Activated CD4-positive, alpha-beta T cell treated with anti-CD3 and anti-CD28 coated beads for 36 hours (primary cell): Measurements from ENCODE around the gene DENND4A. TPM values are rescaled to one million over a fixed set of nuclear protein-coding genes. Genes with fewer than 3 reads are reported as not detected.
"Not testable (repeated sequence)": the region's sequence is repeated elsewhere in the genome, so short reads cannot be mapped to it uniquely, and the experiment has no call there.

Source experiments
- ATAC-seq: fragments of 200-7000 bp; cut with Tn5 transposase; one replicate; pipeline ENCODE4 v1.10.0; 2021; ENCODE audit warnings: mild to moderate bottlenecking, moderate library complexity
- CTCF ChIA-PET: fragments of 350-600 bp; sonication (Branson Sonifier 250); formaldehyde crosslinking; loops from one replicate; lab custom pipeline; 2021; ENCODE audit warnings: antibody characterized with exemption; lab: Charles Lee
- POLR2A ChIA-PET: fragments of 350-600 bp; sonication (Branson Sonifier 250); formaldehyde crosslinking; loops from one replicate; lab custom pipeline; 2021; ENCODE audit warnings: antibody characterized with exemption, inconsistent platforms; lab: Charles Lee
- DNase-seq: peaks from one replicate; pipeline ENCODE4 v3.0.0-alpha.2; 2020
- H3K27ac Mint-ChIP-seq: one replicate; pipeline ENCODE4 v1.8.0; 2021; ENCODE audit warnings: mixed read lengths
- H3K27me3 Mint-ChIP-seq: one replicate; pipeline ENCODE4 v1.8.0; 2021; ENCODE audit warnings: mixed read lengths
- H3K36me3 Mint-ChIP-seq: one replicate; pipeline ENCODE4 v1.8.0; 2021; ENCODE audit warnings: low read depth, mixed read lengths
- H3K4me1 Mint-ChIP-seq: one replicate; pipeline ENCODE4 v1.8.0; 2021; ENCODE audit warnings: mixed read lengths
- H3K4me3 Mint-ChIP-seq: one replicate; pipeline ENCODE4 v1.8.0; 2021; ENCODE audit warnings: mild to moderate bottlenecking, moderate library complexity, mixed read lengths
- H3K9me3 Mint-ChIP-seq: one replicate; pipeline ENCODE4 v1.8.0; 2021; ENCODE audit warnings: low read depth, mixed read lengths
- intact Hi-C, 2 experiments: fragments of 100-400 bp; cut with DNase I in 1 of 2; cut with micrococcal nuclease in 1 of 2; formaldehyde crosslinking; loops; one replicate each; pipeline versions ENCODE4 v1.14.2 to v1.15.1; 2022 to 2024; cut with DNase I, micrococcal nuclease
- total RNA-seq, 2 experiments: library from RNA; stranded (reverse); gene quantifications; one replicate each; pipeline ENCODE4 v1.2.3, GENCODE V29; 2021

Gene DENND4A
- total RNA-seq, 2 experiments from 2014 or later, result 35.6 to 43.5 TPM

- no peak for ATAC-seq
- CTCF ChIA-PET, result interaction anchor here (0.6 to 4.7 kb wide), 13 partner anchors 8 to 84 kb away, joined by 3 to 29 read pairs (median 4); partner anchors contain the start of gene RAB11A
- peaks cover 54% of the 10 kb centered on the region for H3K4me1 Mint-ChIP-seq
- peak overlapping the region; percentile 90 for H3K27ac Mint-ChIP-seq
- POLR2A ChIA-PET, result interaction anchor here (0.9 to 3.5 kb wide), 7 partner anchors 11 to 78 kb away, joined by 3 to 22 read pairs (median 6); partner anchors contain the start of gene RAB11A
- H3K27me3 Mint-ChIP-seq, result no peaks in the 10 kb centered on the region
- DNase-seq, result no peak
- peak overlapping the region; percentile 80 for H3K4me3 Mint-ChIP-seq
- H3K36me3 Mint-ChIP-seq, result peaks cover 10% of the 10 kb centered on the region
- H3K9me3 Mint-ChIP-seq, result no peaks in the 10 kb centered on the region
- intact Hi-C loops, result loop anchor here (5.0 to 10.0 kb wide), 4 partner anchors 96 to 1404 kb away; partner anchors contain the start of genes RPL4 (in 1 of the 2), TRIP4 (in 1 of the 2) and ZWILCH (in 1 of the 2)
Measured at GRCh38 chr15:65790694-65791334, 1.3 kb downstream of the DENND4A start.

GRCh38 chr15:65789759-65790425 is 2.2 kb downstream of the DENND4A start:
- DNase-seq (no peak), ATAC-seq (no peak)
- intact Hi-C loops, result loop anchor here (5.0 to 10.0 kb wide), 4 partner anchors 97 to 1403 kb away; partner anchors contain the start of genes RPL4 (in 1 of the 2), TRIP4 (in 1 of the 2) and ZWILCH (in 1 of the 2)
- Mint-ChIP-seq H3K27ac (peak overlapping the region; percentile 56), H3K27me3 (no peaks in the 10 kb centered on the region), H3K36me3 (peaks cover 10% of the 10 kb centered on the region), H3K4me3 (peak overlapping the region; percentile 80), H3K9me3 (no peaks in the 10 kb centered on the region), H3K4me1 (peaks cover 51% of the 10 kb centered on the region)
- CTCF ChIA-PET, result interaction anchor here (1.1 to 4.7 kb wide), 7 partner anchors 11 to 73 kb away, joined by 3 to 29 read pairs (median 4); no protein-coding TSS in a partner anchor
- POLR2A ChIA-PET, result interaction anchor here (0.9 to 3.2 kb wide), 3 partner anchors 12 to 43 kb away, joined by 3 to 15 read pairs (median 7); no protein-coding TSS in a partner anchor

GRCh38 chr15:65789105-65789504 is 3.0 kb downstream of the DENND4A start:
- ATAC-seq (no peak), DNase-seq (no peak)
- Mint-ChIP-seq H3K27ac (peak overlapping the region; percentile 42), H3K9me3 (no peaks in the 10 kb centered on the region), H3K4me3 (peak overlapping the region; percentile 80), H3K27me3 (no peaks in the 10 kb centered on the region), H3K4me1 (peaks cover 43% of the 10 kb centered on the region), H3K36me3 (peaks cover 10% of the 10 kb centered on the region)
- ChIA-PET CTCF (no interaction called here), POLR2A (no interaction called here)
- intact Hi-C loops, result no loop called here

- POLR2A ChIA-PET, result no interaction called here
- H3K4me1 Mint-ChIP-seq, result peaks cover 40% of the 10 kb centered on the region
Measured at GRCh38 chr15:65787260-65787659, 4.8 kb downstream of the DENND4A start.

GRCh38 chr15:65785151-65785550 is 6.9 kb downstream of the DENND4A start:
- Mint-ChIP-seq H3K4me1 (peaks cover 39% of the 10 kb centered on the region), H3K27ac (no peak overlapping the region), H3K36me3 (peaks cover 15% of the 10 kb centered on the region), H3K4me3 (no peak overlapping the region), H3K9me3 (no peaks in the 10 kb centered on the region), H3K27me3 (no peaks in the 10 kb centered on the region)
- ChIA-PET POLR2A (no interaction called here), CTCF (interaction anchor here (1.2 to 1.9 kb wide), 3 partner anchors 71 to 78 kb away, joined by 3 to 8 read pairs (median 4); no protein-coding TSS in a partner anchor)
- intact Hi-C loops, result no loop called here
- no peak for DNase-seq
- ATAC-seq, result no peak

More at GRCh38 chr15:65787260-65787659, 4.8 kb downstream of the DENND4A start:
- intact Hi-C loops, result no loop called here
- Mint-ChIP-seq H3K4me3 (peak overlapping the region; percentile 50), H3K9me3 (no peaks in the 10 kb centered on the region), H3K36me3 (peaks cover 17% of the 10 kb centered on the region), H3K27ac (peak overlapping the region; percentile 79), H3K27me3 (no peaks in the 10 kb centered on the region)
- ATAC-seq (no peak), DNase-seq (no peak)
- CTCF ChIA-PET, result interaction anchor here (1.2 to 1.7 kb wide), 2 partner anchors 19 to 37 kb away, joined by 3 to 9 read pairs; no protein-coding TSS in a partner anchor

GRCh38 chr15:65783872-65784271 is 8.2 kb downstream of the DENND4A start:
- intact Hi-C loops, result loop anchor here in 1 of 2 experiments (5.0 kb wide), 1 partner anchor 33 kb away; no protein-coding TSS in a partner anchor
- H3K27me3 Mint-ChIP-seq, result no peaks in the 10 kb centered on the region
- ChIA-PET CTCF (no interaction called here), POLR2A (no interaction called here)
- no peak for ATAC-seq
- no peak overlapping the region for H3K27ac Mint-ChIP-seq
- no peaks in the 10 kb centered on the region for H3K9me3 Mint-ChIP-seq
- no peak overlapping the region for H3K4me3 Mint-ChIP-seq
- DNase-seq, result no peak
- peaks cover 28% of the 10 kb centered on the region for H3K4me1 Mint-ChIP-seq
- peaks cover 17% of the 10 kb centered on the region for H3K36me3 Mint-ChIP-seq

GRCh38 chr15:65782096-65782495 is 10.0 kb downstream of the DENND4A start:
- Mint-ChIP-seq H3K9me3 (no peaks in the 10 kb centered on the region), H3K4me1 (peaks cover 24% of the 10 kb centered on the region), H3K27ac (no peak overlapping the region), H3K36me3 (peaks cover 13% of the 10 kb centered on the region), H3K4me3 (no peak overlapping the region), H3K27me3 (no peaks in the 10 kb centered on the region)
- POLR2A ChIA-PET, result no interaction called here
- intact Hi-C loops, result loop anchor here in 1 of 2 experiments (5.0 kb wide), 1 partner anchor 35 kb away; no protein-coding TSS in a partner anchor
- ATAC-seq, result no peak
- no peak for DNase-seq
- CTCF ChIA-PET, result interaction anchor here (1.3 kb wide), 1 partner anchor 9 kb away, joined by 3 read pairs; no protein-coding TSS in a partner anchor

- POLR2A ChIA-PET, result interaction anchor here (0.6 to 0.7 kb wide), 3 partner anchors 10 to 147 kb away, joined by 3 to 6 read pairs (median 4); no protein-coding TSS in a partner anchor
- Mint-ChIP-seq H3K27ac (peak overlapping the region; percentile 69), H3K36me3 (peaks cover 10% of the 10 kb centered on the region), H3K4me1 (peaks cover 25% of the 10 kb centered on the region)
- H3K27me3 Mint-ChIP-seq, H3K4me3 Mint-ChIP-seq, DNase-seq, H3K9me3 Mint-ChIP-seq: not testable (repeated sequence)
- intact Hi-C loops, result loop anchor here in 1 of 2 experiments (10.0 kb wide), 1 partner anchor 46 kb away; no protein-coding TSS in a partner anchor
- ATAC-seq, result peak; percentile 50
- CTCF ChIA-PET, result interaction anchor here (0.8 to 1.2 kb wide), 3 partner anchors 19 to 54 kb away, joined by 3 to 7 read pairs (median 5); no protein-coding TSS in a partner anchor
Measured at GRCh38 chr15:65778701-65779100, 13.4 kb downstream of the DENND4A start.

- Mint-ChIP-seq H3K4me3 (no peak overlapping the region), H3K27me3 (no peaks in the 10 kb centered on the region), H3K27ac (peak overlapping the region; percentile 69), H3K4me1 (peaks cover 27% of the 10 kb centered on the region), H3K36me3 (peaks cover 11% of the 10 kb centered on the region), H3K9me3 (no peaks in the 10 kb centered on the region)
- POLR2A ChIA-PET, result interaction anchor here (0.6 to 0.7 kb wide), 4 partner anchors 10 to 147 kb away, joined by 3 to 6 read pairs (median 4); no protein-coding TSS in a partner anchor
- intact Hi-C loops, result loop anchor here in 1 of 2 experiments (10.0 kb wide), 1 partner anchor 47 kb away; no protein-coding TSS in a partner anchor
- CTCF ChIA-PET, result interaction anchor here (1.0 to 1.2 kb wide), 2 partner anchors 46 to 54 kb away, joined by 3 to 7 read pairs; no protein-coding TSS in a partner anchor
- no peak for DNase-seq
- ATAC-seq, result peak; percentile 54
Measured at GRCh38 chr15:65778269-65778668, 13.8 kb downstream of the DENND4A start.

- no peaks in the 10 kb centered on the region for H3K9me3 Mint-ChIP-seq
- intact Hi-C loops, result loop anchor here in 1 of 2 experiments (10.0 kb wide), 1 partner anchor 47 kb away; no protein-coding TSS in a partner anchor
- CTCF ChIA-PET, result interaction anchor here (1.0 to 1.2 kb wide), 2 partner anchors 46 to 55 kb away, joined by 3 to 7 read pairs; no protein-coding TSS in a partner anchor
Measured at GRCh38 chr15:65777843-65778242, 14.2 kb downstream of the DENND4A start.

More at GRCh38 chr15:65777843-65778242, 14.2 kb downstream of the DENND4A start:
- H3K27ac Mint-ChIP-seq, result no peak overlapping the region
- no peak overlapping the region for H3K4me3 Mint-ChIP-seq
- peaks cover 13% of the 10 kb centered on the region for H3K36me3 Mint-ChIP-seq
- POLR2A ChIA-PET, result interaction anchor here (0.6 kb wide), 2 partner anchors 13 to 39 kb away, joined by 3 to 4 read pairs; no protein-coding TSS in a partner anchor
- H3K27me3 Mint-ChIP-seq, result no peaks in the 10 kb centered on the region
- ATAC-seq (no peak), DNase-seq (no peak)
- peaks cover 29% of the 10 kb centered on the region for H3K4me1 Mint-ChIP-seq
